Breast epithelium (tissue), 3 donors: ENCODE results near the gene SLX4IP.

Source experiments
- POLR2A ChIP-seq: fragments of 450-650 bp; IDR thresholded peaks from one replicate; pipeline ENCODE4 v1.6.1; 2016; ENCODE audit warnings: antibody characterized with exemption, mild to moderate bottlenecking, moderate library complexity
- POLR2AphosphoS5 ChIP-seq, 3 donors: sonication (generic); formaldehyde crosslinking; IDR thresholded peaks; one replicate each; pipeline ENCODE4 v1.6.1; 2017; ENCODE audit warnings: antibody characterized with exemption in 3 of 3
- TF ChIP-seq, protein P1 (sequence below), 3 donors: fragments of 450-650 bp; IDR thresholded peaks; one replicate each; pipeline ENCODE4 v1.5.1; 2016 to 2017; ENCODE audit warnings: antibody characterized with exemption in 3 of 3, mild to moderate bottlenecking in 3 of 3, moderate library complexity in 3 of 3

DNA sequence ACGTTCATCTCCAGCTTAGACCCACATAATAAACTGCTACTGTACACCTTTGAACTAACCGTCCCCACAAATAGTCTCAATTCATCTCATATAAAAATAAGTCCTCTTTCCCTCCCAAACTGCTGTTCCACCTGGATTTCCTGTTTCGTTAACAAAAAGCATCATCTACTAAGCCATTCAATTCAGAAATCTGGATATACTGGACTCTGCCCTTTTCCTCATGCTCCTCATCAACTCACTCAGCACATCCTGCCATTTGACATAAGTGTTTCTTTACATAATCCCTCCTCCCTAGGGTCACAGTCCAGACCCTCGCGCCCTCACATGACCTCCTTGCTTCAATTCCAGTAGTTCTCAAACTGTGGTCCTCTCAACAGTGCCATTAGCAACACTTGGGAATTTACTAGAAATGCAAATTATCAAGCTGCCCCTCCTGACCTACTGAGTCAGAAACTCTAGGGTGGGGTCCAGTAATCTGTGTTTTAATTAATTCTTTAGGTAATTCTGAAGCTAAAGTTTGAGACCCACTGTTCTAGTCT is 5.6 kb upstream of the SLX4IP start:
- TF ChIP-seq, protein P1, sequence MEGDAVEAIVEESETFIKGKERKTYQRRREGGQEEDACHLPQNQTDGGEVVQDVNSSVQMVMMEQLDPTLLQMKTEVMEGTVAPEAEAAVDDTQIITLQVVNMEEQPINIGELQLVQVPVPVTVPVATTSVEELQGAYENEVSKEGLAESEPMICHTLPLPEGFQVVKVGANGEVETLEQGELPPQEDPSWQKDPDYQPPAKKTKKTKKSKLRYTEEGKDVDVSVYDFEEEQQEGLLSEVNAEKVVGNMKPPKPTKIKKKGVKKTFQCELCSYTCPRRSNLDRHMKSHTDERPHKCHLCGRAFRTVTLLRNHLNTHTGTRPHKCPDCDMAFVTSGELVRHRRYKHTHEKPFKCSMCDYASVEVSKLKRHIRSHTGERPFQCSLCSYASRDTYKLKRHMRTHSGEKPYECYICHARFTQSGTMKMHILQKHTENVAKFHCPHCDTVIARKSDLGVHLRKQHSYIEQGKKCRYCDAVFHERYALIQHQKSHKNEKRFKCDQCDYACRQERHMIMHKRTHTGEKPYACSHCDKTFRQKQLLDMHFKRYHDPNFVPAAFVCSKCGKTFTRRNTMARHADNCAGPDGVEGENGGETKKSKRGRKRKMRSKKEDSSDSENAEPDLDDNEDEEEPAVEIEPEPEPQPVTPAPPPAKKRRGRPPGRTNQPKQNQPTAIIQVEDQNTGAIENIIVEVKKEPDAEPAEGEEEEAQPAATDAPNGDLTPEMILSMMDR (IDR thresholded peaks at IDR 0.05) = no peak
- no peak for TF ChIP-seq POLR2A
- no peak for TF ChIP-seq POLR2AphosphoS5 (IDR thresholded peaks at IDR 0.05)
